Measurements from ENCODE around the gene ELMO1.

ELMO1 gene

DNA sequence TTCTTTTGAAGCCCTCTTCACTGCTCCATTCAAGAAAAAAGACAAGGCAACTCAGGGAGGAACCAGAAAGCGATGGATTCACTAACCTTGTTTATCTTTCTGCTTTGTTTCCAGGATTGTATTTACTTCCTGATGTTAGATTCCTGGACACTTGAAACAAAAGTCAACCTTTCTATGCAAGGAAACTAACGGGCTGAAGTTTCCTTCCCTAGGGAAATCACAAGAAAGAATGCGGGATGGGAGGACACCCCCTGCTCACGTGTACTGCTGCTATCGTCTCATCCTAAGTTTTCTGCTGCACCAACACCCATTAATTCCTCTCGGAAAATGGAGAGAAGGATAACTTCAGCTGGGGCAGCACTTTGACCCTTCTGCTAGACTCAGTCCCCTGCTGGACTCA is 50.3 kb downstream of the ELMO1 start:
- no peak overlapping the region for H3K27ac ChIP-seq
- no peaks in the 10 kb centered on the region for H3K36me3 ChIP-seq (ENCODE audit: control insufficient read depth, insufficient read depth, low read length)
- H3K9ac ChIP-seq = no peak overlapping the region
- no peak overlapping the region for H3K4me2 ChIP-seq (ENCODE audit: low read length)
- H3K4me3 ChIP-seq (ENCODE audit: low read depth, low read length) = no peak overlapping the region
- H3K79me2 ChIP-seq = peaks cover 6% of the 10 kb centered on the region
- H3K4me1 ChIP-seq = peaks cover 9% of the 10 kb centered on the region
- TF ChIP-seq, protein P1, sequence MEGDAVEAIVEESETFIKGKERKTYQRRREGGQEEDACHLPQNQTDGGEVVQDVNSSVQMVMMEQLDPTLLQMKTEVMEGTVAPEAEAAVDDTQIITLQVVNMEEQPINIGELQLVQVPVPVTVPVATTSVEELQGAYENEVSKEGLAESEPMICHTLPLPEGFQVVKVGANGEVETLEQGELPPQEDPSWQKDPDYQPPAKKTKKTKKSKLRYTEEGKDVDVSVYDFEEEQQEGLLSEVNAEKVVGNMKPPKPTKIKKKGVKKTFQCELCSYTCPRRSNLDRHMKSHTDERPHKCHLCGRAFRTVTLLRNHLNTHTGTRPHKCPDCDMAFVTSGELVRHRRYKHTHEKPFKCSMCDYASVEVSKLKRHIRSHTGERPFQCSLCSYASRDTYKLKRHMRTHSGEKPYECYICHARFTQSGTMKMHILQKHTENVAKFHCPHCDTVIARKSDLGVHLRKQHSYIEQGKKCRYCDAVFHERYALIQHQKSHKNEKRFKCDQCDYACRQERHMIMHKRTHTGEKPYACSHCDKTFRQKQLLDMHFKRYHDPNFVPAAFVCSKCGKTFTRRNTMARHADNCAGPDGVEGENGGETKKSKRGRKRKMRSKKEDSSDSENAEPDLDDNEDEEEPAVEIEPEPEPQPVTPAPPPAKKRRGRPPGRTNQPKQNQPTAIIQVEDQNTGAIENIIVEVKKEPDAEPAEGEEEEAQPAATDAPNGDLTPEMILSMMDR (IDR thresholded peaks at IDR 0.05) = no peak
- no peaks in the 10 kb centered on the region for H3K9me3 ChIP-seq (ENCODE audit: control insufficient read depth, low read length)
- no peaks in the 10 kb centered on the region for H3K27me3 ChIP-seq (ENCODE audit: control insufficient read depth, insufficient read depth, low read length)
- no peak overlapping the region for H2AFZ ChIP-seq

DNA sequence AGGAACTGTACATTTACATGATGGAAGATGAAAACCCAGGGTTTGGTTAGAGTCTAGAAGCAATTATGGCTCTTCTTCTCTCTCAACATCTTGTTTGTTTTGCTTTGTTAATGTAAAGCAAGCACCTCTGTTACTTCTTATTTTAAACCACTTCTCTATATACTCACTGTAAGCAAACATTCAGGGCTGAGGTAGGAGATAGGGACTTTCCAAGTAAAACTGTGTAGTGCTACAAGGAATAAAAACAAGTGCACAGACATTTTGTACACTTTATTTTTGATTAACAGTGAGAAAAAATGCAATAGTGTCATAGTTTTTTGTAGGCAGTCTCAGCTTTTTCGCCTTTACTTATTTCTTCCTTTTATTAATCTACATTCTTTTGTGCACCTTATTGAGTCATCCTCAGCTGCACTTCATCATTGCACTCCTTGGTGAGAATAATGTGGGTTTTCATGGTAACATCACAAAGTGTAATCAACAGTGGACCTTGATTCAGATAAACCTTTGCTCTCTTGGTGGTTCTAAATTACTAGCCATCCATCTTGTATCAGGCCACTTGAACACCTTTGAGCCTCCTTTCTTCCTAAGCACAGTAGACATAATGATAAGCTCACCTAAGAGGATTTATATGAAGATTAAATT is 52.9 kb downstream of the ELMO1 start:
- Histone ChIP-seq H3K4me2 (ENCODE audit: low read length) (no peak overlapping the region), H3K4me3 (ENCODE audit: low read depth, low read length) (no peak overlapping the region), H3K79me2 (no peaks in the 10 kb centered on the region), H3K9me3 (ENCODE audit: control insufficient read depth, low read length) (no peaks in the 10 kb centered on the region), H3K27ac (no peak overlapping the region), H3K4me1 (peaks cover 16% of the 10 kb centered on the region), H3K9ac (no peak overlapping the region), H2AFZ (no peak overlapping the region), H3K27me3 (ENCODE audit: control insufficient read depth, insufficient read depth, low read length) (no peaks in the 10 kb centered on the region), H3K36me3 (ENCODE audit: control insufficient read depth, insufficient read depth, low read length) (no peaks in the 10 kb centered on the region)
- TF ChIP-seq, protein P1 (IDR thresholded peaks at IDR 0.05) = no peak

DNA sequence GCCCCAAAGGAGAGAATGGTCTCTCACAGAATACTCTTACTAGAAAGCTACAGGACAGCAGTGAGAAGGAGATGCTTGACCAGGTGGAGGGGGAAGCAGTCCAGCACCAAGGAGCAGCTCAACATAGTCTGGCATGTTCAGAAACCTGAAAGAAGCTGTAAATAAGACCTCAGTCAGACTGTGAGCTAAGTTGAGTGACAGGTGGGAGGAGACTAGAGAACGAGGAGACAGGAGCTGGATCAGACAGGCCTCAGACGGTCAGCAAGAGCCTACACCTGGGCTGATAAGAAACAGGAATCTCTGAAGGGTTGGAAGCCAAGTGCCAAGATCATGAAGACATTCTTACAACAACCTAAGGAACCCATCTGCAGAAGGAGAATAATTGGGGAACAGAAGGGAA is 54.5 kb downstream of the ELMO1 start:
- Histone ChIP-seq H3K4me2 (ENCODE audit: low read length) (no peak overlapping the region), H3K36me3 (ENCODE audit: control insufficient read depth, insufficient read depth, low read length) (no peaks in the 10 kb centered on the region), H3K4me3 (ENCODE audit: low read depth, low read length) (no peak overlapping the region), H3K4me1 (peaks cover 16% of the 10 kb centered on the region), H3K79me2 (no peaks in the 10 kb centered on the region), H3K27ac (no peak overlapping the region), H3K27me3 (ENCODE audit: control insufficient read depth, insufficient read depth, low read length) (no peaks in the 10 kb centered on the region), H2AFZ (peak overlapping the region; percentile 6), H3K9ac (no peak overlapping the region), H3K9me3 (ENCODE audit: control insufficient read depth, low read length) (no peaks in the 10 kb centered on the region)
- TF ChIP-seq, protein P1 (IDR thresholded peaks at IDR 0.05) = no peak

DNA sequence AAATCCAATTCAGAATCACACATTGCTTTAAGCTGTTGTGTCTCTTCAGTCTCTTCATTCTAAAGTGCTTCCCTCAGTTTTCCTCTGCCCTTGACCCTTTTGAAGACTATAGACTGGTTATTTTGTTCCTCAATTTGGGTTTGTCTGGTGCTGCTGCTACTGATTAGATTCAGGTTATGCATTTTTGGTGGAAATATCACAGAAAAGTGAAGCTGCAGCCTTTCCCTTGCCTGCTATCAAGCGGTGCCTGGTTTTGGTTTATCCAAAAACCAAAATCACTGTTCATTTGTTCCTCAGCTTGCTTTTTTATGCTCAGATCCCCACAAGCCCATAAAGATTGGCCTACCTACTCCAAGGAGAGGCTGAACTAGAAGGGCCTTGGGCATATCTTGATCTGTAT is 55.2 kb downstream of the ELMO1 start:
- no peak overlapping the region for H2AFZ ChIP-seq
- no peak overlapping the region for H3K9ac ChIP-seq
- H3K27me3 ChIP-seq (ENCODE audit: control insufficient read depth, insufficient read depth, low read length) = no peaks in the 10 kb centered on the region
- H3K9me3 ChIP-seq (ENCODE audit: control insufficient read depth, low read length) = no peaks in the 10 kb centered on the region
- H3K4me1 ChIP-seq = peaks cover 16% of the 10 kb centered on the region
- H3K4me2 ChIP-seq (ENCODE audit: low read length) = no peak overlapping the region
- H3K27ac ChIP-seq = no peak overlapping the region
- TF ChIP-seq, protein P1 (IDR thresholded peaks at IDR 0.05) = no peak
- H3K4me3 ChIP-seq (ENCODE audit: low read depth, low read length) = no peak overlapping the region
- H3K36me3 ChIP-seq (ENCODE audit: control insufficient read depth, insufficient read depth, low read length) = no peaks in the 10 kb centered on the region
- H3K79me2 ChIP-seq = no peaks in the 10 kb centered on the region

DNA sequence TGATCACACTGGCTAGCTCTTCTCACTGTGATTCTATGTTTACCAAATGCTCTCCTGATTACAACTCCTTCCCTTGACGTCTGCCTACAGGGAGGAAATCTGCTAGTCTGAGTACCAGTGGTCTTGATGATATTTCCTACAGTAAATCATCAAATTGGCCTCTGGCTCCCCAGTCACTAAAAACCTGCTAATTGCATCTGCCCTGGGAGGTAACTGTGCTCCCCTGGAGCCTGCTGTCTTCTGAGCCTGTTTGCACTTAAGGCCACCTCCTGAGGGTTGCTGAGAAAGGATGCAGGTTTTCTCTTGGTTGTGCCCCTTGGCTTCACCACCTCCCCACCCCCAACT is 56.0 kb downstream of the ELMO1 start:
- Histone ChIP-seq H3K27ac (no peak overlapping the region), H3K27me3 (ENCODE audit: control insufficient read depth, insufficient read depth, low read length) (no peaks in the 10 kb centered on the region), H3K4me3 (ENCODE audit: low read depth, low read length) (no peak overlapping the region), H3K4me2 (ENCODE audit: low read length) (no peak overlapping the region), H3K9me3 (ENCODE audit: control insufficient read depth, low read length) (no peaks in the 10 kb centered on the region), H3K4me1 (peaks cover 16% of the 10 kb centered on the region), H3K79me2 (no peaks in the 10 kb centered on the region), H3K36me3 (ENCODE audit: control insufficient read depth, insufficient read depth, low read length) (no peaks in the 10 kb centered on the region), H2AFZ (no peak overlapping the region), H3K9ac (no peak overlapping the region)
- TF ChIP-seq, protein P1 (IDR thresholded peaks at IDR 0.05) = no peak
